Panc1 (cell line): ENCODE results near the gene ZDHHC14. TPM values are rescaled to one million over a fixed set of nuclear protein-coding genes. Genes with fewer than 3 reads are reported as not detected.

Experiments
- ATAC-seq: fragments of 200-7000 bp; cut with Tn5 transposase; 2 replicates; pipeline ENCODE4 v1.9.1; 2020; ENCODE audit warnings: mild to moderate bottlenecking, moderate library complexity
- BruUV-seq: library from RNA; stranded (reverse); fragments of 400-500 nt; replicated peaks from 2 replicates; lab custom pipeline; 2021; lab: Mats Ljungman, UMichigan
- CTCF ChIA-PET: fragments of 300-600 bp; sonication (Branson Sonifier 250); formaldehyde crosslinking; loops from one replicate; lab custom pipeline; 2022; ENCODE audit warnings: antibody characterized with exemption; lab: Charles Lee
- POLR2A ChIA-PET: fragments of 300-600 bp; sonication (Branson Sonifier 250); formaldehyde crosslinking; loops from one replicate; lab custom pipeline; 2022; ENCODE audit warnings: antibody characterized with exemption; lab: Charles Lee
- DNase-seq: peaks from one replicate; pipeline ENCODE4 v3.0.0-alpha.2; 2010; ENCODE audit warnings: low read depth, low spot score
- H3K27ac ChIP-seq: 2 replicates; pipeline ENCODE4 v1.5.1; 2011; ENCODE audit warnings: mild to moderate bottlenecking, low read length, inconsistent platforms
- H3K27me3 ChIP-seq: fragments of 200-500 bp; sonication (Bioruptor generic); 2 replicates; pipeline ENCODE4 v1.6.0; 2014; ENCODE audit warnings: low read length, inconsistent platforms; ENCODE audit not compliant: control insufficient read depth, insufficient read depth
- H3K36me3 ChIP-seq: fragments of 200-500 bp; sonication (Bioruptor generic); 2 replicates; pipeline ENCODE4 v1.5.1; 2014; ENCODE audit warnings: inconsistent platforms, mild to moderate bottlenecking, low read length, moderate library complexity; ENCODE audit not compliant: control insufficient read depth, insufficient read depth
- H3K4me1 ChIP-seq: 2 replicates; pipeline ENCODE4 v1.5.1; 2011; ENCODE audit warnings: inconsistent platforms, mild to moderate bottlenecking, low read length, moderate library complexity; ENCODE audit not compliant: control insufficient read depth, insufficient read depth
- H3K4me3 ChIP-seq, 2 experiments: 2 replicates each; pipeline ENCODE4 v1.5.1; 2011 to 2012; ENCODE audit warnings: low read depth in 2 of 2, low read length in 2 of 2, mild to moderate bottlenecking in 2 of 2, inconsistent platforms in 1 of 2, moderate library complexity in 1 of 2
- H3K9me3 ChIP-seq: fragments of 200-500 bp; sonication (Bioruptor generic); 2 replicates; pipeline ENCODE4 v1.5.1; 2014; ENCODE audit warnings: low read depth, mild to moderate bottlenecking, inconsistent platforms, low read length, moderate library complexity; ENCODE audit not compliant: control insufficient read depth, insufficient read depth
- POLR2AphosphoS5 ChIP-seq: IDR thresholded peaks from 2 replicates; pipeline ENCODE4 v1.6.1; 2012; ENCODE audit warnings: mild to moderate bottlenecking, low read depth, low read length, moderate library complexity
- SIN3A ChIP-seq: IDR thresholded peaks from 2 replicates; pipeline ENCODE4 v1.6.1; 2012; ENCODE audit warnings: low read depth, mild to moderate bottlenecking, low read length, moderate library complexity, borderline replicate concordance; ENCODE audit not compliant: insufficient read depth
- TCF7L2 ChIP-seq: IDR thresholded peaks from 2 replicates; pipeline ENCODE4 v1.6.1; 2011; ENCODE audit warnings: mild to moderate bottlenecking, low read depth, low read length, inconsistent platforms
- in situ Hi-C: cut with HindIII; loops from 2 replicates; pipeline ENCODE4 v1.10.0; 2016; ENCODE audit warnings: low sequenced_read_pairs, low pct_unique_long_range_greater_than_20kb
- intact Hi-C: fragments of 100-400 bp; cut with micrococcal nuclease; formaldehyde crosslinking; loops from one replicate; pipeline ENCODE4 v1.10.0; 2022; ENCODE audit not compliant: unreplicated experiment
- total RNA-seq: library from RNA; stranded (reverse); gene quantifications from one replicate; pipeline ENCODE4 v1.2.1, GENCODE V29; 2021; ENCODE audit not compliant: unreplicated experiment
- TF ChIP-seq, protein P1 (sequence below): fragments of 450-650 bp; IDR thresholded peaks from 2 replicates; pipeline ENCODE4 v1.5.1; 2017; ENCODE audit warnings: mild to moderate bottlenecking
- TF ChIP-seq, protein P2 (sequence below), 2 experiments: IDR thresholded peaks; 2 replicates each; pipeline ENCODE4 v1.6.1; 2011 to 2012; ENCODE audit warnings: low read depth in 2 of 2, control low read depth in 1 of 2, low read length in 1 of 2, mild to moderate bottlenecking in 1 of 2, moderate library complexity in 1 of 2; ENCODE audit not compliant: insufficient read depth in 1 of 2

The ZDHHC14 gene
- total RNA-seq, 1 experiment from 2014 or later, result 19.9 TPM

DNA sequence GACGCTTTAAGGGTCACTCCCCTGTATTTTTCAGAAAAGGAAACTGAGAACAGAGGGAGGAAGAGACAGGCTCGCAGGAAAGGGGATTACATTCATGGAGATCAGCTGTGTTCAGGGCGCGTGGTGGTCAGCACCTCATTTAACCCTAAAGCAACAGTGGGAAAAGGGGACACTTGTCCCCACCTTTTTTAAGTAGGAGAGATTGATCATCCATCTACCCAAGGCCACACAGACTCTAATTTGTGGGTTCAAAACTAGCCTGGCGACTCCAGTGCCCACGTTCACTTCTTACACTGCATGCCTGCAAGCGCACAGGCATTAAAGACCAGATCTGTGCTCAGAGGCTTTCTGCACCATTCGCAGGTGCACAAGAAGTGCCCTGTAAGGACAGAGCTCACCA is 274.1 kb downstream of the ZDHHC14 start:
- no TSS peak for BruUV-seq
- H3K36me3 ChIP-seq, result no peaks in the 10 kb centered on the region
- TF ChIP-seq TCF7L2 (no peak), SIN3A (no peak), POLR2AphosphoS5 (no peak)
- TF ChIP-seq, protein P1, sequence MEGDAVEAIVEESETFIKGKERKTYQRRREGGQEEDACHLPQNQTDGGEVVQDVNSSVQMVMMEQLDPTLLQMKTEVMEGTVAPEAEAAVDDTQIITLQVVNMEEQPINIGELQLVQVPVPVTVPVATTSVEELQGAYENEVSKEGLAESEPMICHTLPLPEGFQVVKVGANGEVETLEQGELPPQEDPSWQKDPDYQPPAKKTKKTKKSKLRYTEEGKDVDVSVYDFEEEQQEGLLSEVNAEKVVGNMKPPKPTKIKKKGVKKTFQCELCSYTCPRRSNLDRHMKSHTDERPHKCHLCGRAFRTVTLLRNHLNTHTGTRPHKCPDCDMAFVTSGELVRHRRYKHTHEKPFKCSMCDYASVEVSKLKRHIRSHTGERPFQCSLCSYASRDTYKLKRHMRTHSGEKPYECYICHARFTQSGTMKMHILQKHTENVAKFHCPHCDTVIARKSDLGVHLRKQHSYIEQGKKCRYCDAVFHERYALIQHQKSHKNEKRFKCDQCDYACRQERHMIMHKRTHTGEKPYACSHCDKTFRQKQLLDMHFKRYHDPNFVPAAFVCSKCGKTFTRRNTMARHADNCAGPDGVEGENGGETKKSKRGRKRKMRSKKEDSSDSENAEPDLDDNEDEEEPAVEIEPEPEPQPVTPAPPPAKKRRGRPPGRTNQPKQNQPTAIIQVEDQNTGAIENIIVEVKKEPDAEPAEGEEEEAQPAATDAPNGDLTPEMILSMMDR, result no peak
- TF ChIP-seq, protein P2, sequence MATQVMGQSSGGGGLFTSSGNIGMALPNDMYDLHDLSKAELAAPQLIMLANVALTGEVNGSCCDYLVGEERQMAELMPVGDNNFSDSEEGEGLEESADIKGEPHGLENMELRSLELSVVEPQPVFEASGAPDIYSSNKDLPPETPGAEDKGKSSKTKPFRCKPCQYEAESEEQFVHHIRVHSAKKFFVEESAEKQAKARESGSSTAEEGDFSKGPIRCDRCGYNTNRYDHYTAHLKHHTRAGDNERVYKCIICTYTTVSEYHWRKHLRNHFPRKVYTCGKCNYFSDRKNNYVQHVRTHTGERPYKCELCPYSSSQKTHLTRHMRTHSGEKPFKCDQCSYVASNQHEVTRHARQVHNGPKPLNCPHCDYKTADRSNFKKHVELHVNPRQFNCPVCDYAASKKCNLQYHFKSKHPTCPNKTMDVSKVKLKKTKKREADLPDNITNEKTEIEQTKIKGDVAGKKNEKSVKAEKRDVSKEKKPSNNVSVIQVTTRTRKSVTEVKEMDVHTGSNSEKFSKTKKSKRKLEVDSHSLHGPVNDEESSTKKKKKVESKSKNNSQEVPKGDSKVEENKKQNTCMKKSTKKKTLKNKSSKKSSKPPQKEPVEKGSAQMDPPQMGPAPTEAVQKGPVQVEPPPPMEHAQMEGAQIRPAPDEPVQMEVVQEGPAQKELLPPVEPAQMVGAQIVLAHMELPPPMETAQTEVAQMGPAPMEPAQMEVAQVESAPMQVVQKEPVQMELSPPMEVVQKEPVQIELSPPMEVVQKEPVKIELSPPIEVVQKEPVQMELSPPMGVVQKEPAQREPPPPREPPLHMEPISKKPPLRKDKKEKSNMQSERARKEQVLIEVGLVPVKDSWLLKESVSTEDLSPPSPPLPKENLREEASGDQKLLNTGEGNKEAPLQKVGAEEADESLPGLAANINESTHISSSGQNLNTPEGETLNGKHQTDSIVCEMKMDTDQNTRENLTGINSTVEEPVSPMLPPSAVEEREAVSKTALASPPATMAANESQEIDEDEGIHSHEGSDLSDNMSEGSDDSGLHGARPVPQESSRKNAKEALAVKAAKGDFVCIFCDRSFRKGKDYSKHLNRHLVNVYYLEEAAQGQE (IDR thresholded peaks at IDR 0.05; ENCODE audit: insufficient read depth in 1 of 2, low read depth in 2 of 2, low read length in 1 of 2), result no peak
- ChIA-PET CTCF (no interaction called here), POLR2A (interaction anchor here (0.6 kb wide), 1 partner anchor 10 kb away, joined by 4 read pairs; no protein-coding TSS in a partner anchor)
- no peaks in the 10 kb centered on the region for H3K9me3 ChIP-seq
- no peaks in the 10 kb centered on the region for H3K4me1 ChIP-seq
- ATAC-seq (no peak), DNase-seq (no peak)
- intact Hi-C loops (no loop called here), in situ Hi-C loops (loop anchor here (25.0 kb wide), 1 partner anchor 343 kb away; the partner anchor contains the start of gene TMEM242)
- no peak overlapping the region for H3K27ac ChIP-seq
- H3K27me3 ChIP-seq, result no peaks in the 10 kb centered on the region
- H3K4me3 ChIP-seq, result no peak overlapping the region

DNA sequence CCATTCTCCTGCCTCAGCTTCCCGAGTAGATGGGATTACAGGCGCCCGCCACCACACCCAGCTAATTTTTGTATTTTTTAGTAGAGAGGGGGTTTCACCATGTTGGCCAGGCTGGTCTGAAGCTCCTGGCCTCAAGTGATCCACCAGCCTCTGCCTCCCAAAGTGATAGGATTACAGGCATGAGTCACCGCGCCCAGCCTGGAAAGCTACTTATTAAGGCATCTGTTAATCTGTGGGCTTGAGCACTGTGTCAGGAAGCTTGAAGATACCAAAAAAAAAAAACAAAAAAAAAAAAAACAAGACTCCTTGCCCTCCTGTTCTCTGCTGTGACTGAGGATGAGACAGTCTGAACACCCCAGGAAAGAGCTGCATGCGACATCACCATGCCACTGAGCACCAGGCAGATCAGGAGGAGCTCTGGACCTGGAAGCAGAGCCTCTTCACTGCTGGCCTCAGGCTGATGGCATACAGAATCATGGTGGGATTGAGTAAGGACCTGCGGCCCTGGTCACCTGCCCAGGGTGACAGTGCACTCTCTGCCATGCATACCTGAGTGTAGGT is 275.5 kb downstream of the ZDHHC14 start:
- in situ Hi-C loops, result loop anchor here (25.0 kb wide), 1 partner anchor 344 kb away; the partner anchor contains the start of gene TMEM242
- intact Hi-C loops, result no loop called here
- Histone ChIP-seq H3K4me1 (no peaks in the 10 kb centered on the region), H3K4me3 (no peak overlapping the region), H3K36me3 (no peaks in the 10 kb centered on the region), H3K27ac (no peak overlapping the region), H3K9me3 (no peaks in the 10 kb centered on the region), H3K27me3 (no peaks in the 10 kb centered on the region)
- no peak for DNase-seq
- no TSS peak for BruUV-seq
- no peak for TF ChIP-seq SIN3A
- TF ChIP-seq TCF7L2, result no peak
- no peak for TF ChIP-seq POLR2AphosphoS5
- TF ChIP-seq, protein P1, result no peak
- TF ChIP-seq, protein P2 (IDR thresholded peaks at IDR 0.05; ENCODE audit: insufficient read depth in 1 of 2, low read depth in 2 of 2, low read length in 1 of 2), result no peak
- ATAC-seq, result no peak
- POLR2A ChIA-PET, result no interaction called here
- CTCF ChIA-PET, result interaction anchor here (0.7 kb wide), 1 partner anchor 236 kb away, joined by 9 read pairs; no protein-coding TSS in a partner anchor
